Measurements from ENCODE around the gene TMCC1.

TMCC1 gene

DNA sequence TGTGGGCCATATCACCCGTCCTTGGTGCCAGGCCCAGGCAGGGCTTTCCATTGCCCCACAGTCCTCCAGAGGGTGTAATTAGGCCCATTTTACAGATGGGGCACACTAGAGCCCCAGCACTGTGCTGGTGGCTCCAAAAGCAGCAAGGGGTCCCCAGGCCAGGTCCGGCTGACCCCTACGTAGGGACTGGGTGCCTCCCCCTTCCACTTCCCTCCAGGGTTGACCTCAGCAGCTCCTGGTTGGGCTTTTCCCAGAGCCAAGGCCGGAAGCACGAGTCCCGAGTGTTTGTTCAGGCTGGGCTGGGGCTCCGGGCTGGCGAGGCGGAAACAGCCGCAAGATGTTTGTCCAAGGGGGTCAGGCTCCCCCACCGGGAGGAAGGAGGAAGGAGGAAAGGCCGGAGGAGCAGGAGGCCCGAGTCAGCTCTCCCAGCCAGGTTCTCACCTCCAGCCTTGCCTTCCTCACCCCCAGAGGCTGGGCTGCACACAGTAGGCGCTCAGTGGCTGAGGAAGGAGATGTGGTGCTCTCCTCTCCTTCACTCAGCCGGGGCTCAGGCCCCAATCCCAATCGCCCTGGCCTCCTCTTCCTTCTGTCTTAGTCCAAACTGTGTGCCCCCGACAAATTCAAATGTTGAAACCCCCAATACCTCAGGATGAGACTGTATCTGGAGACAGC, 269.9 kb downstream of the TMCC1 start:
- no peaks in the 10 kb centered on the region for H3K36me3 ChIP-seq (replicated peaks)
- no peak for DNase-seq (ENCODE audit: low spot score in 2 of 2)
- H3K4me3 ChIP-seq = no peak overlapping the region
- H3K4me1 ChIP-seq = peaks cover 24% of the 10 kb centered on the region
- no peaks in the 10 kb centered on the region for H3K27me3 ChIP-seq (ENCODE audit: low read depth)
- in situ Hi-C loops (cut with MboI; ENCODE audit: low sequenced_read_pairs) = no loop called here
- no peaks in the 10 kb centered on the region for H3K9me3 ChIP-seq

- H3K27me3 ChIP-seq (ENCODE audit: low read depth) = no peaks in the 10 kb centered on the region
- H3K4me3 ChIP-seq = no peak overlapping the region
- H3K4me1 ChIP-seq = peaks cover 21% of the 10 kb centered on the region
- DNase-seq (ENCODE audit: low spot score in 2 of 2) = no peak
- no peaks in the 10 kb centered on the region for H3K9me3 ChIP-seq
- no peaks in the 10 kb centered on the region for H3K36me3 ChIP-seq (replicated peaks)
- in situ Hi-C loops (cut with MboI; ENCODE audit: low sequenced_read_pairs) = no loop called here
Measured at GRCh38 chr3:129622933-129623332, 270.6 kb downstream of the TMCC1 start.

GRCh38 chr3:129622226-129622874, 271.2 kb downstream of the TMCC1 start:
- in situ Hi-C loops (cut with MboI; ENCODE audit: low sequenced_read_pairs) = no loop called here
- Histone ChIP-seq H3K36me3 (replicated peaks) (no peaks in the 10 kb centered on the region), H3K4me3 (no peak overlapping the region), H3K27me3 (ENCODE audit: low read depth) (no peaks in the 10 kb centered on the region), H3K9me3 (no peaks in the 10 kb centered on the region), H3K4me1 (peaks cover 16% of the 10 kb centered on the region)
- DNase-seq (ENCODE audit: low spot score in 2 of 2) = no peak

- in situ Hi-C loops (cut with MboI; ENCODE audit: low sequenced_read_pairs) = no loop called here
- peaks cover 11% of the 10 kb centered on the region for H3K4me1 ChIP-seq
Measured at GRCh38 chr3:129621626-129622225, 271.8 kb downstream of the TMCC1 start.

GRCh38 chr3:129620828-129621559, 272.5 kb downstream of the TMCC1 start:
- no peaks in the 10 kb centered on the region for H3K36me3 ChIP-seq (replicated peaks)
- in situ Hi-C loops (cut with MboI; ENCODE audit: low sequenced_read_pairs) = no loop called here
- H3K4me1 ChIP-seq = peaks cover 6% of the 10 kb centered on the region
- H3K9me3 ChIP-seq = no peaks in the 10 kb centered on the region
- DNase-seq (ENCODE audit: low spot score in 2 of 2) = no peak
- no peaks in the 10 kb centered on the region for H3K27me3 ChIP-seq (ENCODE audit: low read depth)
- no peak overlapping the region for H3K4me3 ChIP-seq

More at GRCh38 chr3:129621626-129622225, 271.8 kb downstream of the TMCC1 start:
- no peak for DNase-seq (ENCODE audit: low spot score in 2 of 2)
- no peaks in the 10 kb centered on the region for H3K9me3 ChIP-seq
- H3K4me3 ChIP-seq = no peak overlapping the region
- no peaks in the 10 kb centered on the region for H3K36me3 ChIP-seq (replicated peaks)
- no peaks in the 10 kb centered on the region for H3K27me3 ChIP-seq (ENCODE audit: low read depth)

- Histone ChIP-seq H3K4me1 (no peaks in the 10 kb centered on the region), H3K36me3 (replicated peaks) (no peaks in the 10 kb centered on the region), H3K27me3 (ENCODE audit: low read depth) (no peaks in the 10 kb centered on the region), H3K9me3 (no peaks in the 10 kb centered on the region), H3K4me3 (no peak overlapping the region)
- DNase-seq (ENCODE audit: low spot score in 2 of 2) = no peak
- in situ Hi-C loops (cut with MboI; ENCODE audit: low sequenced_read_pairs) = no loop called here
Measured at GRCh38 chr3:129619726-129620162, 273.8 kb downstream of the TMCC1 start.

- DNase-seq (ENCODE audit: low spot score in 2 of 2) = no peak
- no peaks in the 10 kb centered on the region for H3K9me3 ChIP-seq
- no peaks in the 10 kb centered on the region for H3K36me3 ChIP-seq (replicated peaks)
- H3K27me3 ChIP-seq (ENCODE audit: low read depth) = no peaks in the 10 kb centered on the region
- no peak overlapping the region for H3K4me3 ChIP-seq
- in situ Hi-C loops (cut with MboI; ENCODE audit: low sequenced_read_pairs) = no loop called here
- H3K4me1 ChIP-seq = no peaks in the 10 kb centered on the region
Measured at GRCh38 chr3:129618901-129619671, 274.4 kb downstream of the TMCC1 start.

GRCh38 chr3:129618186-129618820, 275.2 kb downstream of the TMCC1 start:
- H3K4me3 ChIP-seq = no peak overlapping the region
- no peaks in the 10 kb centered on the region for H3K9me3 ChIP-seq
- H3K4me1 ChIP-seq = no peaks in the 10 kb centered on the region
- in situ Hi-C loops (cut with MboI; ENCODE audit: low sequenced_read_pairs) = no loop called here
- H3K36me3 ChIP-seq (replicated peaks) = no peaks in the 10 kb centered on the region
- H3K27me3 ChIP-seq (ENCODE audit: low read depth) = no peaks in the 10 kb centered on the region
- DNase-seq (ENCODE audit: low spot score in 2 of 2) = no peak

DNA sequence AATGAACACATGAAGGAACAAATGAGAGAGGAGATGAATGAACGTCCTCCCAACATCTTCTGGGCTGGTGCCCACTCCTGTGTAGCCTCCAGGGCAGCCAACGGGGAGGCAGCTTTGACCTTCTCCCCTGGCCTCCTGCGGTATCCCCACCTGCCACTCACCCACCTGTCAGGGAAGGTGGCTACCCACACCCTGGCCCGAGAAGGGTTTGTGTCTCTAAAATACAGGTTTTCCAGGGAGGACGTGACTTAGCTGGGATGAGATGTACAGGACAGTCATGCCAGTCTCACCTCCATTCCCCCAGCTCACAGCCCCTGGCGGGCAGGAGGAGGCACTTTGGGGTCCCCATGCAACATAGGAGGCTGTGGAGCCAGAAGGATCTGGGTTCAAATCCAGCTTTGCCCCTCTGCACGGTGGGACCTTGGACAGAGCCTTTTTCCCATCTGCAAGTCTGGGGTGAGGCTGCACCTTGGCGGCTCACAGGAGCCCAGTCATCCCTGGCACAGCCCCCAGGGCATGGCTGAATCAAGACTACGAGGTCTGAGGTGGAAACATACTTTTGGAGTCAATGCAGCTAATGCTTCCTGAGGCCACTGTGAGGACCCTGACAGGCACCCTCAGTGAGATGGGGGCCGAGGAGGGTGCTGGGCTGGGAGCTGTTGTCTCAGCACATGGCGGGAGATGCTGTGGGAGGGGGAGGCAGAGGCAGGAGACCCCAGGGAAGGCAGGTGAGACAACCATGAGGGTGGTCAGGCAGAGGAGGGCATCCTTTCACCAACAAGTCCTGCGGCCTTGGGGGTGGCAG, 275.9 kb downstream of the TMCC1 start:
- Histone ChIP-seq H3K4me1 (no peaks in the 10 kb centered on the region), H3K4me3 (no peak overlapping the region), H3K27me3 (ENCODE audit: low read depth) (no peaks in the 10 kb centered on the region), H3K9me3 (no peaks in the 10 kb centered on the region), H3K36me3 (replicated peaks) (no peaks in the 10 kb centered on the region)
- in situ Hi-C loops (cut with MboI; ENCODE audit: low sequenced_read_pairs) = no loop called here
- no peak for DNase-seq (ENCODE audit: low spot score in 2 of 2)

- no peak overlapping the region for H3K4me3 ChIP-seq
- no peaks in the 10 kb centered on the region for H3K27me3 ChIP-seq (ENCODE audit: low read depth)
- H3K4me1 ChIP-seq = no peaks in the 10 kb centered on the region
- DNase-seq (ENCODE audit: low spot score in 2 of 2) = no peak
- in situ Hi-C loops (cut with MboI; ENCODE audit: low sequenced_read_pairs) = no loop called here
- H3K9me3 ChIP-seq = no peaks in the 10 kb centered on the region
- H3K36me3 ChIP-seq (replicated peaks) = no peaks in the 10 kb centered on the region
Measured at GRCh38 chr3:129616713-129617112, 276.8 kb downstream of the TMCC1 start.

GRCh38 chr3:129616291-129616690, 277.2 kb downstream of the TMCC1 start:
- no peak for DNase-seq (ENCODE audit: low spot score in 2 of 2)
- Histone ChIP-seq H3K4me3 (no peak overlapping the region), H3K9me3 (no peaks in the 10 kb centered on the region), H3K36me3 (replicated peaks) (no peaks in the 10 kb centered on the region), H3K4me1 (no peaks in the 10 kb centered on the region), H3K27me3 (ENCODE audit: low read depth) (no peaks in the 10 kb centered on the region)
- in situ Hi-C loops (cut with MboI; ENCODE audit: low sequenced_read_pairs) = no loop called here

GRCh38 chr3:129615751-129616281, 277.7 kb downstream of the TMCC1 start:
- Histone ChIP-seq H3K27me3 (ENCODE audit: low read depth) (no peaks in the 10 kb centered on the region), H3K9me3 (no peaks in the 10 kb centered on the region), H3K4me3 (no peak overlapping the region), H3K36me3 (replicated peaks) (no peaks in the 10 kb centered on the region), H3K4me1 (no peaks in the 10 kb centered on the region)
- DNase-seq (ENCODE audit: low spot score in 2 of 2) = no peak
- in situ Hi-C loops (cut with MboI; ENCODE audit: low sequenced_read_pairs) = no loop called here
